Measurements from ENCODE around the gene LOXL3. TPM values are rescaled to one million over a fixed set of nuclear protein-coding genes. Genes with fewer than 3 reads are reported as not detected.

LOXL3 gene
- total RNA-seq, 1 donor from 2014 or later, result 30.2 TPM

DNA sequence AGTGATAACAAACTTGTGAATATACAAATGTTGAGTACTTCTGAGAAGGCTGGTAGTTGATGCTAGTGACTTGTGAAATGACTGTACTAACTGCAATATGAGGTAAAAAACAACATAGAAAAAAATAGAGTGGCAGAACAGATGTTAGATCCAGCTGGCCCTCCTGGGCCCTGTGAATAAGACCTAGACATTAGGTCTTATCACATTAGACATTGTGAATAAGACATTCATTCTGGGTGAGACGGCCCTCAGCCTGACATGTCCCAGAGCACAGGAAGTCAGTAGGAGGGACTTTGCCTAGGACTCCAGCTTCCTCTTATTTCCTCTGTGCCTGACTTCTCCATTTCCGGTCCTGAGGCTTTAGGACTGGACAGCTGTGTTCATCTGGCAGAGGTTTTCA is 23.7 kb upstream of the LOXL3 start:
- no peak for DNase-seq (ENCODE audit: low read depth, low spot score)
- H3K9me3 Mint-ChIP-seq, result no peaks in the 10 kb centered on the region
- TF ChIP-seq, protein P1, sequence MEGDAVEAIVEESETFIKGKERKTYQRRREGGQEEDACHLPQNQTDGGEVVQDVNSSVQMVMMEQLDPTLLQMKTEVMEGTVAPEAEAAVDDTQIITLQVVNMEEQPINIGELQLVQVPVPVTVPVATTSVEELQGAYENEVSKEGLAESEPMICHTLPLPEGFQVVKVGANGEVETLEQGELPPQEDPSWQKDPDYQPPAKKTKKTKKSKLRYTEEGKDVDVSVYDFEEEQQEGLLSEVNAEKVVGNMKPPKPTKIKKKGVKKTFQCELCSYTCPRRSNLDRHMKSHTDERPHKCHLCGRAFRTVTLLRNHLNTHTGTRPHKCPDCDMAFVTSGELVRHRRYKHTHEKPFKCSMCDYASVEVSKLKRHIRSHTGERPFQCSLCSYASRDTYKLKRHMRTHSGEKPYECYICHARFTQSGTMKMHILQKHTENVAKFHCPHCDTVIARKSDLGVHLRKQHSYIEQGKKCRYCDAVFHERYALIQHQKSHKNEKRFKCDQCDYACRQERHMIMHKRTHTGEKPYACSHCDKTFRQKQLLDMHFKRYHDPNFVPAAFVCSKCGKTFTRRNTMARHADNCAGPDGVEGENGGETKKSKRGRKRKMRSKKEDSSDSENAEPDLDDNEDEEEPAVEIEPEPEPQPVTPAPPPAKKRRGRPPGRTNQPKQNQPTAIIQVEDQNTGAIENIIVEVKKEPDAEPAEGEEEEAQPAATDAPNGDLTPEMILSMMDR (conservative IDR thresholded peaks at IDR 0.05), result no peak
- no peaks in the 10 kb centered on the region for H3K36me3 Mint-ChIP-seq (ENCODE audit: low read depth)
- peaks cover 20% of the 10 kb centered on the region for H3K4me1 Mint-ChIP-seq
- H3K27me3 Mint-ChIP-seq (ENCODE audit: low read depth), result peaks cover 5% of the 10 kb centered on the region
- H3K4me3 Mint-ChIP-seq, result no peak overlapping the region
- peak overlapping the region; percentile 51 for H3K27ac Mint-ChIP-seq (ENCODE audit: unreplicated experiment)

DNA sequence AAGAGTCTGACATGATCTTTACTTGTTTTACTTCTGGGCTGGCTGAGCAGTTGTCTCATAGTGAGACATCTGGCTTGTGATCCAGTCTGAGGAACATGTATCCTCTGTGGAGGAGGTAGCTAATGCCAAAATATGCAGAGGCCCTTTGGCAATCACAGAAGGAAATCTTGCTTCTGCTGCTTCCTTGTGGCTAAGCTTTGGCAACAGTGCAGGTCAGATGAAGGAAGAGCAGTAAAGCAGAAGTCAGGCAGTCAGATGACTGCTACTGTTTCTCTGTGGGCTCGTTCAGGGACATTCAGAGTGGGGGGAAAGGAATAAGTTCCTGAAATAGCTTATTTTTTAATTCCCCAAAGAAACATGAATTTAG is 23.1 kb upstream of the LOXL3 start:
- Mint-ChIP-seq H3K4me1 (peaks cover 20% of the 10 kb centered on the region), H3K36me3 (ENCODE audit: low read depth) (no peaks in the 10 kb centered on the region), H3K4me3 (no peak overlapping the region), H3K27ac (ENCODE audit: unreplicated experiment) (no peak overlapping the region), H3K27me3 (ENCODE audit: low read depth) (peaks cover 5% of the 10 kb centered on the region), H3K9me3 (no peaks in the 10 kb centered on the region)
- TF ChIP-seq, protein P1 (conservative IDR thresholded peaks at IDR 0.05), result no peak
- DNase-seq (ENCODE audit: low read depth, low spot score), result no peak

DNA sequence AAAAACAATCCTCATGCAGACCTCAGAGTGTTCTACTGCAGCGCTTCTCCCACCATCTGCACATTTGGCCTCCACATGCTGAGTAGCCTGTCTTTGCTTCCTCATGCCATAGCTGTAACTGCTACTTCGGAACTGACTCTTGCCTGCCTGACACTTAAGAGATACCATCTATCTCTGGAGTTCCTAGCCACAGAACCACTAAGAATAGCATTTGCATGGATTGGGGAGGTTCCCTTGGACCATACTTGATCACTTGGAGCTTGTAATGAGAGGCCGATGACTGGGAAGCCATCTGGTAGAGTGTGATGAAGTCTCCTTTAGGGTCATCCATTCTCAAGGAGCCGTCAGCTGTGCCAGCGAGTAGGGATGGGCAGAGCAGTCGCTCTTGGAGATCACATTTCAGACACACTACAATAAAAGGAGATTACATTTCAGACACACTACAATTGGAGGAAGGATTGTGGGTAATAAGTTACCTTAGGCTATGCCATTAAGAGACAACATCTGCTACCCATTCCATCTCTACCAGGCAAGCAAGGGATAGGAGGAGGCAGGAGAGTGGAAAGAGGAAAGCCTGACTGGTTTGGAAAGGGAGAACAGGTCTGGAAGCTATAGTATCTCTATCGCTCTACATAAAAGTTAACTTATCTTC is 22.6 kb upstream of the LOXL3 start:
- Mint-ChIP-seq H3K4me1 (peaks cover 20% of the 10 kb centered on the region), H3K9me3 (no peaks in the 10 kb centered on the region), H3K27me3 (ENCODE audit: low read depth) (peaks cover 5% of the 10 kb centered on the region), H3K27ac (ENCODE audit: unreplicated experiment) (no peak overlapping the region), H3K4me3 (no peak overlapping the region), H3K36me3 (ENCODE audit: low read depth) (no peaks in the 10 kb centered on the region)
- DNase-seq (ENCODE audit: low read depth, low spot score), result no peak
- TF ChIP-seq, protein P1 (conservative IDR thresholded peaks at IDR 0.05), result no peak

DNA sequence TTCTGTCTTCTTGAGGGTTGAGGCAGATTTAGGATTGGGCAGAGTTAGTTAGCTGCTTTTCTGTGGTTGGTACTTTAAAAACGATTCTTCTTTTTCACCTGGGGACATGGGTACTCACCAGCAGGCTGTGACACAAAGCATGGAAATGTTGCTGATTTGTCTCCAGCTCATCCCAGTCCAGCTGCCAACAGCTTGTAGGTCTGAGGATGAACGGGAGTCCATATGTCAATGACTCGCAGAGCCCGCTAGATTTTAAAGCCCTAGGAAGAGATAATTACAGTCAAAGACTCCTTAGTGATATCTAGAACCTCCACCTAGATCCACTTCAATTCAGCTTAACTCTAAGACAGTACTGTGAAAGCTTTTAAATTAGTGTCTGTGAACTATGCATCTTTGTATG is 21.6 kb upstream of the LOXL3 start:
- no peak overlapping the region for H3K4me3 Mint-ChIP-seq
- no peaks in the 10 kb centered on the region for H3K36me3 Mint-ChIP-seq (ENCODE audit: low read depth)
- DNase-seq (ENCODE audit: low read depth, low spot score), result no peak
- H3K27ac Mint-ChIP-seq (ENCODE audit: unreplicated experiment), result no peak overlapping the region
- H3K27me3 Mint-ChIP-seq (ENCODE audit: low read depth), result peaks cover 4% of the 10 kb centered on the region
- peaks cover 20% of the 10 kb centered on the region for H3K4me1 Mint-ChIP-seq
- H3K9me3 Mint-ChIP-seq, result no peaks in the 10 kb centered on the region
- TF ChIP-seq, protein P1 (conservative IDR thresholded peaks at IDR 0.05), result no peak

DNA sequence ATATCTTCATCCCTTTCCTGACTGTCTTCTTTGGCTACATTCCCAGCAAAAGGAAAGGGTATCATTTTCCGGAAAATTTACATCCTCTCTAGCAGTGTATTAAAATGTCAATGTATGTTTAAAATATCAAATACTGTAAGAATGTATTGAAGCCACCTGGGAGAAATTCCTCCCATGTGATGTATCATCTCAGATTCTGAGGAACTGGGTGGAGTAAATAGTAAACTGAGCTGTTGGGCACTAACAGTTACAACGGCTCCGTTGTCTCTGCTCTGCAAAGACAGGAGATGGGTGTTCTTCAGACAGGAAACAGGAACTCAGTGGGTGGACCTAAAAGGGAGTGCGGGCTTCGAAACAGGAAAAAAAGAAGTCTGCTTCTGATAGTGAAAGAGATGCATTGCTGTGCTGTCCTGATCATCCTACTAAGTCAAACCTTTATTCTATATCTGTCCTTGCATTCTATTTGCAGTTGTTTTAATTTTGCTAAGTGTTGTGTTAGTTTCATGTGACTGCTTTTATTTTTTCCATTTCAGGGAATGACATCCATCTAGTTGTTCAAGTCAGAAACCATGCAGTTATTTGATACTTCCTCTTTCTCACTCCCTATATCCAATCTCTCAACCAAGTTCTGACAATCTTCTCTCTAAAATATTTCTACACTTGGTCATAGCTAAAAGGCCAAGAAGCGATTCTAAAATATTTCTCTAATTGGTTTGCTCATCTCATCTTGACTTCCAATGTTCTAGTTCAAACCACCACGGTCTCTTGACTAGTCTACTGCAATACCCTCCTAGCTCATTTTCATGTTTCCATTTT is 20.2 kb upstream of the LOXL3 start:
- Mint-ChIP-seq H3K9me3 (no peaks in the 10 kb centered on the region), H3K4me1 (peaks cover 20% of the 10 kb centered on the region), H3K36me3 (ENCODE audit: low read depth) (no peaks in the 10 kb centered on the region), H3K27me3 (ENCODE audit: low read depth) (peaks cover 3% of the 10 kb centered on the region), H3K4me3 (no peak overlapping the region), H3K27ac (ENCODE audit: unreplicated experiment) (no peak overlapping the region)
- DNase-seq (ENCODE audit: low read depth, low spot score), result no peak
- TF ChIP-seq, protein P1 (conservative IDR thresholded peaks at IDR 0.05), result no peak

All from neural crest cell (in vitro differentiated cells).